IPS DF 19.7 (cell line): ENCODE measurements around the gene GDF9.

Source experiments
- DNase-seq: peaks from one replicate; pipeline ENCODE4 v3.0.0-alpha.2; 2013; ENCODE audit warnings: low read depth, low spot score

The GDF9 gene

GRCh38 chr5:132837868-132838267, 28.4 kb downstream of the GDF9 start:
- DNase-seq: no peak

- no peak for DNase-seq
Observed at GRCh38 chr5:132836852-132837251, 29.4 kb downstream of the GDF9 start.

- DNase-seq: no peak
Observed at GRCh38 chr5:132834057-132834456, 32.2 kb downstream of the GDF9 start.

GRCh38 chr5:132832612-132833011, 33.7 kb downstream of the GDF9 start:
- DNase-seq: no peak

- no peak for DNase-seq
Observed at GRCh38 chr5:132831095-132831860, 35.0 kb downstream of the GDF9 start.

GRCh38 chr5:132830436-132831094, 35.7 kb downstream of the GDF9 start, which contains the start of gene SHROOM1:
SHROOM1 (minus strand) TSS chr5:132830647; CDS start chr5:132826140, 4,507 bp downstream.
- DNase-seq: no peak

GRCh38 chr5:132829742-132830435, 36.4 kb downstream of the GDF9 start:
- no peak for DNase-seq

- no peak for DNase-seq
Observed at GRCh38 chr5:132828846-132829494, 37.3 kb downstream of the GDF9 start.

- DNase-seq: no peak
Observed at GRCh38 chr5:132827943-132828673, 38.2 kb downstream of the GDF9 start.

- DNase-seq: no peak
Observed at GRCh38 chr5:132826424-132827082, 39.7 kb downstream of the GDF9 start.

GRCh38 chr5:132825834-132826391, 40.4 kb downstream of the GDF9 start:
- no peak for DNase-seq

- DNase-seq: no peak
Observed at GRCh38 chr5:132825033-132825833, 41.0 kb downstream of the GDF9 start.

- no peak for DNase-seq
Observed at GRCh38 chr5:132824426-132824825, 41.8 kb downstream of the GDF9 start.

GRCh38 chr5:132823481-132824050, 42.7 kb downstream of the GDF9 start:
- no peak for DNase-seq

GRCh38 chr5:132822650-132823480, 43.4 kb downstream of the GDF9 start:
- DNase-seq: no peak

GRCh38 chr5:132821791-132822190, 44.5 kb downstream of the GDF9 start:
- DNase-seq: no peak

GRCh38 chr5:132821350-132821749, 44.9 kb downstream of the GDF9 start:
- DNase-seq: no peak

GRCh38 chr5:132820162-132820754, 46.0 kb downstream of the GDF9 start:
- no peak for DNase-seq
